Activated B cell treated with CpG ODN at 0.5 μM for 24 hours (primary cell): ENCODE measurements around the gene AGBL4. TPM values are rescaled to one million over a fixed set of nuclear protein-coding genes. Genes with fewer than 3 reads are reported as not detected.

Source experiments
- ATAC-seq: fragments of 200-7000 bp; cut with Tn5 transposase; one replicate; pipeline ENCODE4 v1.10.0; 2021; ENCODE audit warnings: low read depth, mild to moderate bottlenecking, moderate library complexity
- CTCF ChIA-PET: fragments of 350-600 bp; sonication (Branson Sonifier 250); formaldehyde crosslinking; loops from one replicate; lab custom pipeline; 2021; ENCODE audit warnings: antibody characterized with exemption; lab: Charles Lee
- POLR2A ChIA-PET: fragments of 350-600 bp; sonication (Branson Sonifier 250); formaldehyde crosslinking; loops from one replicate; lab custom pipeline; 2021; ENCODE audit warnings: antibody characterized with exemption; lab: Charles Lee
- DNase-seq: peaks from one replicate; pipeline ENCODE4 v3.0.0; 2022
- H3K27ac Mint-ChIP-seq: one replicate; pipeline ENCODE4 v1.8.0; 2020; ENCODE audit warnings: mixed read lengths
- H3K27me3 Mint-ChIP-seq: one replicate; pipeline ENCODE4 v1.8.0; 2021; ENCODE audit warnings: mixed read lengths
- H3K36me3 Mint-ChIP-seq: one replicate; pipeline ENCODE4 v1.8.0; 2021; ENCODE audit warnings: low read depth, mixed read lengths
- H3K4me1 Mint-ChIP-seq: one replicate; pipeline ENCODE4 v1.8.0; 2021; ENCODE audit warnings: mixed read lengths
- H3K4me3 Mint-ChIP-seq: one replicate; pipeline ENCODE4 v1.8.0; 2020; ENCODE audit warnings: mild to moderate bottlenecking, mixed read lengths
- H3K9me3 Mint-ChIP-seq: one replicate; pipeline ENCODE4 v1.8.0; 2020; ENCODE audit warnings: mixed read lengths
- CTCF ChIP-seq: fragments of 200-600 bp; IDR thresholded peaks from one replicate; pipeline ENCODE4 v1.8.0; 2022; ENCODE audit warnings: antibody characterized with exemption, mild to moderate bottlenecking
- intact Hi-C: fragments of 100-400 bp; cut with micrococcal nuclease; formaldehyde crosslinking; loops from one replicate; pipeline ENCODE4 v1.15.1; 2024
- total RNA-seq: library from RNA; stranded (reverse); gene quantifications from 2 replicates; pipeline ENCODE4 v1.2.3, GENCODE V29; 2022

The AGBL4 gene
- total RNA-seq, 1 donor from 2014 or later = 0.24 TPM

GRCh38 chr1:48495911-48496310, 1527.8 kb downstream of the AGBL4 start:
- ChIA-PET POLR2A (no interaction called here), CTCF (interaction anchor here (1.0 kb wide), 1 partner anchor 379 kb away, joined by 3 read pairs; no protein-coding TSS in a partner anchor)
- H3K36me3 Mint-ChIP-seq = no peaks in the 10 kb centered on the region
- ATAC-seq (no peak), DNase-seq (no peak)
- H3K27ac Mint-ChIP-seq = no peak overlapping the region
- H3K27me3 Mint-ChIP-seq = peaks cover 3% of the 10 kb centered on the region
- H3K4me1 Mint-ChIP-seq = peaks cover 4% of the 10 kb centered on the region
- no peak overlapping the region for H3K4me3 Mint-ChIP-seq
- no peak for TF ChIP-seq CTCF
- intact Hi-C loops = loop anchor here (5.0 kb wide), 2 partner anchors 279 to 404 kb away; no protein-coding TSS in a partner anchor
- H3K9me3 Mint-ChIP-seq = no peaks in the 10 kb centered on the region

- H3K4me3 Mint-ChIP-seq = no peak overlapping the region
- peaks cover 4% of the 10 kb centered on the region for H3K4me1 Mint-ChIP-seq
- no peaks in the 10 kb centered on the region for H3K9me3 Mint-ChIP-seq
- H3K36me3 Mint-ChIP-seq = no peaks in the 10 kb centered on the region
- no peak for TF ChIP-seq CTCF
- ChIA-PET POLR2A (no interaction called here), CTCF (no interaction called here)
- peaks cover 3% of the 10 kb centered on the region for H3K27me3 Mint-ChIP-seq
- intact Hi-C loops = loop anchor here (5.0 kb wide), 2 partner anchors 278 to 403 kb away; no protein-coding TSS in a partner anchor
- H3K27ac Mint-ChIP-seq = no peak overlapping the region
- no peak for ATAC-seq
- no peak for DNase-seq
These were observed 1528.6 kb downstream of the AGBL4 start for GRCh38 chr1:48495166-48495565.

DNA sequence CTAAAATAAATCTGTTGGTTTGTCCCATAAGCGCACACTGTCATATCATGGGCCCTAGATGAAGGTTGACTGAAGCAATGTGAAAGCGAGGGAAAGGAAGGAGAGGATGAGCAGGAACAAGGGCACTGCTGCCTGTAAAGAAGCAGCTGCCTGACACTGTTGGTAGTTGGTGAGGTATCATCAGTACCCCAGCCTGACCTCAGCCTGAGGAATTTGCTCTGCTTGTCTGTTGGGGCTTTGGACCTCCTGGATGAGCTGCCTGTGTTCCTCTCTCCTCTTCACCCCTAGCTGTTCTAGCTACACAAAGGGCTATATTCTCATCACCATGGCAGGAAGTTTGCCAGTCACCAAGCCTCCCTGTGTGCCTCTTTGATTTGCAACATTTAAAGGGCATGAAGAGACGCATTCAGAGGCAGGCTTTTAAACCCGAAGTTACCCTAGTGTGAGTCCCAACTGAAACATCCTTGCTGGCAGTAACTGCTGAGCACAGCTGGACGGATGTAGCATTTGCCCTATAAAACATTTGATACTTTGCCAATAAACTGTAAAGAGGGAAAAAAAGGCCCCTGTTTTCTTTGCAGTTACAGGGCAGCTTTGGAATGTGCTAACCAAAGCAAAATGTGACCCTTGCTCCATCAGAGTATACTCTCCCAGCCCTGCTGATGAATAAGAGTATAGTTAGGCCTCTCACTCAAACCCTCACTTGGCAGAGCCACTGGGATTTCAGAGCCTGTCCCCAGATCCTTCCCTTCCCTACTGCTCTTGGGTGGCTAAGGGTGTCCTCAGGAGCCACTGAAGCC, 1529.6 kb downstream of the AGBL4 start:
- CTCF ChIA-PET = no interaction called here
- POLR2A ChIA-PET = no interaction called here
- Mint-ChIP-seq H3K27ac (no peak overlapping the region), H3K27me3 (peaks cover 3% of the 10 kb centered on the region), H3K4me1 (peaks cover 4% of the 10 kb centered on the region), H3K36me3 (no peaks in the 10 kb centered on the region), H3K9me3 (no peaks in the 10 kb centered on the region), H3K4me3 (no peak overlapping the region)
- TF ChIP-seq CTCF = no peak
- ATAC-seq (no peak), DNase-seq (no peak)
- intact Hi-C loops = no loop called here

- H3K9me3 Mint-ChIP-seq = no peaks in the 10 kb centered on the region
- no peak overlapping the region for H3K27ac Mint-ChIP-seq
- ATAC-seq = no peak
- peaks cover 3% of the 10 kb centered on the region for H3K27me3 Mint-ChIP-seq
- TF ChIP-seq CTCF = no peak
- ChIA-PET POLR2A (no interaction called here), CTCF (no interaction called here)
- intact Hi-C loops = no loop called here
- H3K4me3 Mint-ChIP-seq = no peak overlapping the region
- no peaks in the 10 kb centered on the region for H3K36me3 Mint-ChIP-seq
- no peaks in the 10 kb centered on the region for H3K4me1 Mint-ChIP-seq
- DNase-seq = no peak
These were observed 1530.7 kb downstream of the AGBL4 start for GRCh38 chr1:48493041-48493440.

DNA sequence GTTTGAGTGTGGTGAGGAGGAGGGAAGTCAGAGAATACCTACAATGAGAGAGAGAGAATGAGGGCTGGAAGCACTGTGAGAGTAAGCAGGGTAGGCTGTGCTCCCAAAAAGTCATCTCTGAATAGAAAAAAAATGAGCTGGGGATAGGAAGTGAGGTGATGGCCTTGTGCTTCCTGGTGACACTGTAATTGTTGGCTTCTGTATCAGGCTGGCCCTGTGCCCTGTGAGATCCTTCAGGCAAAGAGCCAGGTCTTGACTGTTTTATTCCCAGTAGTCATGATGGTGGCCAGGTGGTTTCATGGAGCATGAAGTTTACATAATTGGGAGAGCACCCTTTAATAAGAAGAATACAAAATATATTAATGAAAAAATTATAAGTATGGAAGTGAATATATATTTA, 1531.4 kb downstream of the AGBL4 start:
- DNase-seq (no peak), ATAC-seq (no peak)
- intact Hi-C loops = no loop called here
- Mint-ChIP-seq H3K9me3 (no peaks in the 10 kb centered on the region), H3K27me3 (peaks cover 3% of the 10 kb centered on the region), H3K27ac (no peak overlapping the region), H3K4me1 (no peaks in the 10 kb centered on the region), H3K4me3 (no peak overlapping the region), H3K36me3 (no peaks in the 10 kb centered on the region)
- no peak for TF ChIP-seq CTCF
- CTCF ChIA-PET = no interaction called here
- POLR2A ChIA-PET = no interaction called here
